HEK293 (cell line): Measurements from ENCODE around the gene MRPL48.

Experiments
- AEBP2 ChIP-seq: fragments of 450-650 bp; formaldehyde crosslinking; IDR thresholded peaks from 2 replicates; pipeline ENCODE4 v1.5.1; 2016; ENCODE audit warnings: missing biosample characterization, missing genetic modification characterization, borderline replicate concordance
- BCL11B ChIP-seq: fragments of 450-650 bp; formaldehyde crosslinking; IDR thresholded peaks from 2 replicates; pipeline ENCODE4 v1.5.1; 2016; ENCODE audit warnings: low read depth, missing biosample characterization, missing genetic modification characterization
- GLI4 ChIP-seq: fragments of 450-650 bp; formaldehyde crosslinking; IDR thresholded peaks from 2 replicates; pipeline ENCODE4 v1.5.1; 2016; ENCODE audit warnings: missing biosample characterization, missing genetic modification characterization
- SP7 ChIP-seq: fragments of 450-650 bp; formaldehyde crosslinking; IDR thresholded peaks from 2 replicates; pipeline ENCODE4 v1.5.1; 2016; ENCODE audit warnings: missing biosample characterization, missing genetic modification characterization
- ZBTB44 ChIP-seq: fragments of 450-650 bp; IDR thresholded peaks from 2 replicates; pipeline ENCODE4 v1.5.1; 2018; ENCODE audit warnings: missing biosample characterization, mild to moderate bottlenecking, missing genetic modification characterization
- ZEB2 ChIP-seq: fragments of 450-650 bp; formaldehyde crosslinking; IDR thresholded peaks from 2 replicates; pipeline ENCODE4 v1.5.1; 2016; ENCODE audit warnings: missing biosample characterization, missing genetic modification characterization
- ZFP37 ChIP-seq: fragments of 450-650 bp; formaldehyde crosslinking; IDR thresholded peaks from 2 replicates; pipeline ENCODE4 v1.5.1; 2016; ENCODE audit warnings: missing biosample characterization, missing genetic modification characterization
- ZFP69B ChIP-seq: fragments of 450-650 bp; formaldehyde crosslinking; IDR thresholded peaks from 2 replicates; pipeline ENCODE4 v1.5.1; 2016; ENCODE audit warnings: missing biosample characterization, missing genetic modification characterization
- ZNF121 ChIP-seq: fragments of 450-650 bp; formaldehyde crosslinking; IDR thresholded peaks from 2 replicates; pipeline ENCODE4 v1.5.1; 2016; ENCODE audit warnings: missing biosample characterization, missing genetic modification characterization
- ZNF146 ChIP-seq: fragments of 450-650 bp; formaldehyde crosslinking; IDR thresholded peaks from 2 replicates; pipeline ENCODE4 v1.5.1; 2016; ENCODE audit warnings: missing biosample characterization, missing genetic modification characterization
- ZNF211 ChIP-seq: fragments of 450-650 bp; formaldehyde crosslinking; IDR thresholded peaks from 2 replicates; pipeline ENCODE4 v1.5.1; 2016; ENCODE audit warnings: low read depth, missing biosample characterization, missing genetic modification characterization
- ZNF223 ChIP-seq: fragments of 450-650 bp; formaldehyde crosslinking; IDR thresholded peaks from 2 replicates; pipeline ENCODE4 v1.5.1; 2016; ENCODE audit warnings: missing biosample characterization, missing genetic modification characterization
- ZNF24 ChIP-seq: fragments of 450-650 bp; formaldehyde crosslinking; IDR thresholded peaks from 2 replicates; pipeline ENCODE4 v1.5.1; 2016; ENCODE audit warnings: missing biosample characterization, missing genetic modification characterization
- ZNF248 ChIP-seq: fragments of 450-650 bp; formaldehyde crosslinking; IDR thresholded peaks from 2 replicates; pipeline ENCODE4 v1.5.1; 2017; ENCODE audit warnings: missing biosample characterization, missing genetic modification characterization
- ZNF302 ChIP-seq: fragments of 450-650 bp; formaldehyde crosslinking; IDR thresholded peaks from 2 replicates; pipeline ENCODE4 v1.5.1; 2016; ENCODE audit warnings: missing biosample characterization, missing genetic modification characterization, low read depth
- ZNF324 ChIP-seq: fragments of 450-650 bp; formaldehyde crosslinking; IDR thresholded peaks from 2 replicates; pipeline ENCODE4 v1.5.1; 2016; ENCODE audit warnings: missing biosample characterization, missing genetic modification characterization
- ZNF341 ChIP-seq: fragments of 450-650 bp; formaldehyde crosslinking; IDR thresholded peaks from 2 replicates; pipeline ENCODE4; 2016; ENCODE audit warnings: low read depth, missing biosample characterization, missing genetic modification characterization
- ZNF398 ChIP-seq: fragments of 450-650 bp; formaldehyde crosslinking; IDR thresholded peaks from 2 replicates; pipeline ENCODE4 v1.5.1; 2017; ENCODE audit warnings: missing biosample characterization, missing genetic modification characterization
- ZNF423 ChIP-seq: fragments of 450-650 bp; formaldehyde crosslinking; IDR thresholded peaks from 2 replicates; pipeline ENCODE4 v1.5.1; 2016; ENCODE audit warnings: missing biosample characterization, missing genetic modification characterization
- ZNF518A ChIP-seq: fragments of 450-650 bp; formaldehyde crosslinking; conservative IDR thresholded peaks from 2 replicates; pipeline ENCODE4 v1.5.1; 2016; ENCODE audit warnings: low read depth, missing biosample characterization, missing genetic modification characterization
- ZNF529 ChIP-seq: fragments of 450-650 bp; formaldehyde crosslinking; IDR thresholded peaks from 2 replicates; pipeline ENCODE4 v1.5.1; 2017; ENCODE audit warnings: missing genetic modification characterization, missing biosample characterization; ENCODE audit not compliant: insufficient replicate concordance
- ZNF621 ChIP-seq: fragments of 450-650 bp; formaldehyde crosslinking; IDR thresholded peaks from 2 replicates; pipeline ENCODE4 v1.5.1; 2017; ENCODE audit warnings: missing biosample characterization, missing genetic modification characterization
- ZNF626 ChIP-seq: fragments of 450-650 bp; sonication (Bioruptor Pico); formaldehyde crosslinking; IDR thresholded peaks from 2 replicates; pipeline ENCODE4 v1.5.1; 2018; ENCODE audit warnings: missing biosample characterization, missing genetic modification characterization, inconsistent platforms
- TF ChIP-seq, protein P1 (sequence below): fragments of 450-650 bp; formaldehyde crosslinking; IDR thresholded peaks from 2 replicates; pipeline ENCODE4; 2016; ENCODE audit warnings: missing biosample characterization, missing genetic modification characterization
- TF ChIP-seq, protein P2 (sequence below): fragments of 450-650 bp; formaldehyde crosslinking; IDR thresholded peaks from 2 replicates; pipeline ENCODE4 v1.5.1; 2016; ENCODE audit warnings: missing biosample characterization, missing genetic modification characterization

The MRPL48 gene

GRCh38 chr11:73779084-73779902 lies 8.4 kb upstream of the MRPL48 start (continued):
- TF ChIP-seq AEBP2 (tag by site-specific recombination) (no peak), ZNF223 (tag by site-specific recombination) (no peak), ZNF248 (no peak), ZBTB44 (tag by site-specific recombination) (no peak), ZNF121 (tag by site-specific recombination) (no peak), ZNF341 (peak; percentile 63), ZNF302 (no peak), SP7 (peak; percentile 73), ZNF211 (tag by site-specific recombination) (no peak), ZNF621 (no peak), ZNF626 (tag by site-specific recombination) (no peak), ZFP69B (no peak), BCL11B (tag by site-specific recombination) (peak; percentile 91), ZNF529 (no peak), ZNF423 (tag by site-specific recombination) (no peak), ZNF398 (tag by site-specific recombination) (peak; percentile 21; the same call in 1 of the 2 replicates), ZNF24 (tag by site-specific recombination) (no peak), ZNF518A (0 out of 2 replicates have a peak, but pooled peaks have one; percentile 35), ZNF146 (no peak), GLI4 (tag by site-specific recombination) (no peak), ZFP37 (tag by site-specific recombination) (0 out of 2 replicates have a peak, but pooled peaks have one; percentile 68), ZNF324 (peak; percentile 59; the same call in 1 of the 2 replicates), ZEB2 (tag by site-specific recombination) (peak; percentile 82)
- TF ChIP-seq, protein P1, sequence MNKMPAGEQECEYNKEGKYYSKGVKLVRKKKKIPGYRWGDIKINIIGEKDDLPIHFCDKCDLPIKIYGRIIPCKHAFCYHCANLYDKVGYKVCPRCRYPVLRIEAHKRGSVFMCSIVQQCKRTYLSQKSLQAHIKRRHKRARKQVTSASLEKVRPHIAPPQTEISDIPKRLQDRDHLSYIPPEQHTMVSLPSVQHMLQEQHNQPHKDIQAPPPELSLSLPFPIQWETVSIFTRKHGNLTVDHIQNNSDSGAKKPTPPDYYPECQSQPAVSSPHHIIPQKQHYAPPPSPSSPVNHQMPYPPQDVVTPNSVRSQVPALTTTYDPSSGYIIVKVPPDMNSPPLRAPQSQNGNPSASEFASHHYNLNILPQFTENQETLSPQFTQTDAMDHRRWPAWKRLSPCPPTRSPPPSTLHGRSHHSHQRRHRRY (tag by site-specific recombination), result no peak
- TF ChIP-seq, protein P2, sequence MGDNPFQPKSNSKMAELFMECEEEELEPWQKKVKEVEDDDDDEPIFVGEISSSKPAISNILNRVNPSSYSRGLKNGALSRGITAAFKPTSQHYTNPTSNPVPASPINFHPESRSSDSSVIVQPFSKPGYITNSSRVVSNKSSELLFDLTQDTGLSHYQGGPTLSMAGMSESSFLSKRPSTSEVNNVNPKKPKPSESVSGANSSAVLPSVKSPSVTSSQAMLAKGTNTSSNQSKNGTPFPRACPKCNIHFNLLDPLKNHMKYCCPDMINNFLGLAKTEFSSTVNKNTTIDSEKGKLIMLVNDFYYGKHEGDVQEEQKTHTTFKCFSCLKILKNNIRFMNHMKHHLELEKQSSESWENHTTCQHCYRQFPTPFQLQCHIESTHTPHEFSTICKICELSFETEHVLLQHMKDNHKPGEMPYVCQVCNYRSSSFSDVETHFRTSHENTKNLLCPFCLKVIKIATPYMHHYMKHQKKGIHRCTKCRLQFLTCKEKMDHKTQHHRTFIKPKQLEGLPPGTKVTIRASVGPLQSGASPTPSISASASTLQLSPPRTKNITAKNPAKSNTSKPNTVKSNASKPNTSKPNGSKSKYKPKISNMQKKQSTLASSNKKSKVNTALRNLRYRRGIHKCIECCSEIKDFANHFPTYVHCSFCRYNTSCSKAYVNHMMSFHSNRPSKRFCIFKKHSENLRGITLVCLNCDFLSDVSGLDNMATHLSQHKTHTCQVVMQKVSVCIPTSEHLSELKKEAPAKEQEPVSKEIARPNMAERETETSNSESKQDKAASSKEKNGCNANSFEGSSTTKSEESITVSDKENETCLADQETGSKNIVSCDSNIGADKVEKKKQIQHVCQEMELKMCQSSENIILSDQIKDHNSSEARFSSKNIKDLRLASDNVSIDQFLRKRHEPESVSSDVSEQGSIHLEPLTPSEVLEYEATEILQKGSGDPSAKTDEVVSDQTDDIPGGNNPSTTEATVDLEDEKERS, result no peak
